ENCODE results near the gene SLC26A11.
"Not testable (repeated sequence)": the region's sequence is repeated elsewhere in the genome, so short reads cannot be mapped to it uniquely, and the experiment has no call there.

Gene SLC26A11

GRCh38 chr17:80219763-80220053 is 519 bp upstream of the SLC26A11 start:
- DNase-seq = no peak

DNA sequence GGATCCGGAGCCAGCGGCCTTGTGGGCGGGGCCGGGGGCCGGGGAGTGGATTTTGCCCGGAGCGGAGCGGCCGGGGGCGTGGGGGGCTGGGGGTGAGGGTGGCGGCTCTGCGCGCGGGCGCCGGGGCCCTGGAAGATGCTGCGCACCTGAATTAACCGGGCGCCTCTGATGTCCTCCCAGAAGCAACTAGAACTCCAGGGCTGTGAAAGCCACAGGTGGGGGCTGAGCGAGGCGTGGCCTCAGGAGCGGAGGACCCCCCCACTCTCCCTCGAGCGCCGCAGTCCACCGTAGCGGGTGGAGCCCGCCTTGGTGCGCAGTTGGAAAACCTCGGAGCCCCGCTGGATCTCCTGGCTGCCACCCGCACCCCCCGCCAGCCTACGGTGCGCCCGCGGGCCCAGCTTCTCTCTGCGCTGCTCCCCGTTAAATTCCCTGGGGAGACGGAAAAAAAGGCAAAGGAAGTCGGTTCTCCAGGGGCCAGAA is 549 bp downstream of the SLC26A11 start:
- no peak for DNase-seq

- DNase-seq = no peak
Observed at GRCh38 chr17:80221351-80222105, 1.3 kb downstream of the SLC26A11 start.

DNA sequence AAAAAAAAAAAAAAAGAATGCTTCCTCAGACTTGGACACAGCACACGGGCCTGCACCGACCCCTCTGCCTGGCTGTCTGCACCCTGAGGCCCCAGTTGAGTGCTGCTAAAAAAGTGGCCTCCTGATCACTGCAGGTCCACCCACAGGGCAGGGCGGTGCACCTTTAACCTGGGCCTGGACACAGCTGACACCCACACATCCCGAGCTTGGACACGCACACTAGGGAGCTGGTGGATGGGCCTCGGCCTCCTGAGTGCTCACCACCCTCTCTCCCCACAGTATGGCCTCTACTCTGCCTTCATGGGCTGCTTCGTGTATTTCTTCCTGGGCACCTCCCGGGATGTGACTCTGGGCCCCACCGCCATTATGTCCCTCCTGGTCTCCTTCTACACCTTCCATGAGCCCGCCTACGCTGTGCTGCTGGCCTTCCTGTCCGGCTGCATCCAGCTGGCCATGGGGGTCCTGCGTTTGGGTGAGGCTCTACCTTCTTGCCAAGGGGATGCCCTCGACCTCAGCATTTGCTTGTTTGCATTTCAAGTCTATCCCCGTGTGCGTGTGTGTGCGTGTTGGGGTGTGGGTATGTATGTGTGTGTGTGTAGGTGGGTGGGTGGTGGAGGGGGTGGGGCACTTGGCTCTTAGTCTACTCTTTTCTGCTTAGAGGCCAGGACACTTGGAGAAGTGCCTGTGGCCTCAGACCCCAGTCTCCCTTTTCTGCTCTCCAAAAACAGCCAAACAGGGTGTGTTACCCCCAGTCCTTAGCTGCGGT is 2.3 kb downstream of the SLC26A11 start:
- no peak for DNase-seq

- no peak for DNase-seq
Observed at GRCh38 chr17:80223142-80223815, 3.1 kb downstream of the SLC26A11 start.

- no peak for DNase-seq
Observed at GRCh38 chr17:80223838-80224497, 3.7 kb downstream of the SLC26A11 start.

- no peak for DNase-seq
Observed at GRCh38 chr17:80224683-80225082, 4.5 kb downstream of the SLC26A11 start.

DNA sequence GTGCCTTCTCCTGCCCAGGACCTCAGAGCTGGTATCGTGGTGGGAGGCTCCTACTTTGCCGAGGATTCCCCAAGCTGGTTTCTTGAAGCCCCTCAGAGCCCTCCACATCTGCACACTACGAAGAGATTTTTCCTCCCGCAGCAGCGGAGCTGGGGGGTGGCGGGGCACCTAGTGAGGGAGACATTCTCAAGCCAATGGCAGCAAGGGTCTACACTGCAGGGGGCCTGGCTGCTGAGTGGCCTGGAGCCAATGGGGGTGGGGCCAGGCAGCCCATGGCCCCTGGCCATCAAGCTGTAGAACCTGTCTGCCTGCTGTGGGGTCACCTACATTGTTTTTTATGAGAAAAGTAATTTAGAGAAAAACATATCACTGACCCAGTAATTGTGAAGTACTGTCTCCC is 5.0 kb downstream of the SLC26A11 start:
- no peak for DNase-seq

DNA sequence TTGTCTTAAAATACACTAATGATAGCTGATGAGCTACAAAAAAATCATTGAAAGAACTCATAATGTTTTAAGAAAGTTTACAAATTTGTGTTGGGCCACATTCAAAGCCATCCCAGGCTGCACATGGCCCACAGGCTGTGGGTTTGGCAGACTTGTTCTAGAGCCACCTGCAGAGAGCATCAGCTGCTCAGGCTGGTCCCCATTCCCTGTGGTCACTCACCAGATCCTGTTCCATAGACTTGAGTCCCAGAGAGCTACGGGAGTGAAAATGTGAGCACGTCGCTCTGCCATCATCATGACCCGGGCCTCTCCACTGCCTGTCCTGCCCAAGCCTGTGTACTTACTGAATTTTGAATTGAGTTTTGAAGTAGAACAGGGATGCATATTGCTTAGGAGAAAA is 6.9 kb downstream of the SLC26A11 start:
- no peak for DNase-seq

GRCh38 chr17:80227666-80228065 is 7.4 kb downstream of the SLC26A11 start:
- DNase-seq = no peak

DNA sequence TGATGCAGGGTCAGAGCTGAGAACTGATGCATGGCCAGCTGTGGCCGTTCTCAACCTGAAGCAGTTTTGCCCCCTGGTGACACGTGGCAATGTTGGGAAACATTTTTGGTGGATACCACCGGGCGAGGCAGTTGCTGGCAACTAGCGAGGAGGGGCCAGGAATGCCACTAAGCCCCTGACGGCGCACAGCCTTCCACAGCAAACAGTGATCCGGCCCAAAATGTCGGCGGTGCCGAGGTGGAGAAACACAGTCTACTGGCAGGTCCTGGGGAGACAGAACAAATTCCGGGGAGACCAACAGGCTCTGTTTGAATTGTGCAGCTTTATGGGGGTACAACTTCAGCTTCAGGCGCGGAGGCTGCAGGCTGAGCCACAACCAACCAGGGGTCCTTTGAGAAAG is 8.2 kb downstream of the SLC26A11 start:
- no peak for DNase-seq

GRCh38 chr17:80229011-80229410 is 8.8 kb downstream of the SLC26A11 start:
- DNase-seq = no peak

DNA sequence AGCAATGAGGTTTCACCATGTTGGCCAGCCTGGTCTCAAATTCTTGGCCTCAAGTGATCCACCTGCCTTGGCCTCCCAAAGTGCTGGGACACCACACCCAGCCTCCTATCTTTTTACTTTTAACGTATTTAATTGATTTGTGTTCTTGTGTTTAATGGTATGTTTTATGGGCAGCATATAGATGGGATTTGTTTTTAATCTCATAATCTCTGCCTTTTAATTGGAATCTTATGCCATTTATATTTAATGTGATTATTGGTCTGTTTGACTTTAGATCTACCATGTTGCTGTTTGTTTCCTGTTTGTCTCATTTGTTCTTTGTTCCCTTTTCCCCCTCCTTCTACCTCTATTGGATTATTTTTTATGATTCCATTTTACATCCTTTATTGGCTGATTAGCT is 12.2 kb downstream of the SLC26A11 start:
- no peak for DNase-seq

- DNase-seq = no peak
Observed at GRCh38 chr17:80233202-80233601, 13.0 kb downstream of the SLC26A11 start.

DNA sequence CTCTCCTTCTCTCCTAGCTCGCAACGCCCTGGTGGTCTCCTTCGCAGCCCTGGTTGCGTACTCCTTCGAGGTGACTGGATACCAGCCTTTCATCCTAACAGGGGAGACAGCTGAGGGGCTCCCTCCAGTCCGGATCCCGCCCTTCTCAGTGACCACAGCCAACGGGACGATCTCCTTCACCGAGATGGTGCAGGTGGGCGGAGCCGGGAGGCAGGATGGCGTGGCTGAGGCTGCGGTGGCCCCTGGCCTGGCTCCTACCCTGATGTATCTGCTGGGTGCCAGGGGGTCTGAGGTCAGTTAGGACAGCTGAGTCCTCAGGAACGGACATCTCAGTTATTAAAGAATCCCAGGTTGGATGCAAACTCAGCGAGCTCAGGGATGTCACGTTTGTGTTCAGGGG is 16.7 kb downstream of the SLC26A11 start:
- no peak for DNase-seq

- no peak for DNase-seq
Observed at GRCh38 chr17:80237386-80237785, 17.2 kb downstream of the SLC26A11 start.

GRCh38 chr17:80242505-80242904 is 22.3 kb downstream of the SLC26A11 start:
- no peak for DNase-seq

- no peak for DNase-seq
Observed at GRCh38 chr17:80243526-80244433, 23.6 kb downstream of the SLC26A11 start.

DNA sequence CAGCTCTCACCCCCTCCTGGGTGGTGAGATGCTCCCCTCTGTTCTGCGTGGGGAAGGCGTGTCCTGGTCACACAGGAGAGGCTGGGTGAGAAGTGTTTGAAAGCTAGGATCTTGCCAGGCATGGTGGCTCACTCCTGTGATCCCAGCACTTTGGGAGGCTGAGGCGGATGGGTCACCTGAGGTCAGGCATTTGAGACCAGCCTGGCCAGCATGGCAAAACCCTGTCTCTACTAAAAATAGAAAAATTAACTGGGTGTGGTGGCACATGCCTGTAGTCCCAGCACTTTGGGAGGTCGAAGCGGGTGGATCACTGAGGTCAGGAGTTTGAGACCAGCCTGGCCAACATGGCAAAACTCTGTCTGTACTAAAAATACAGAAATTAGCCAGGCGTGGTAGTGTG is 24.2 kb downstream of the SLC26A11 start:
- not testable (repeated sequence) for DNase-seq

DNA sequence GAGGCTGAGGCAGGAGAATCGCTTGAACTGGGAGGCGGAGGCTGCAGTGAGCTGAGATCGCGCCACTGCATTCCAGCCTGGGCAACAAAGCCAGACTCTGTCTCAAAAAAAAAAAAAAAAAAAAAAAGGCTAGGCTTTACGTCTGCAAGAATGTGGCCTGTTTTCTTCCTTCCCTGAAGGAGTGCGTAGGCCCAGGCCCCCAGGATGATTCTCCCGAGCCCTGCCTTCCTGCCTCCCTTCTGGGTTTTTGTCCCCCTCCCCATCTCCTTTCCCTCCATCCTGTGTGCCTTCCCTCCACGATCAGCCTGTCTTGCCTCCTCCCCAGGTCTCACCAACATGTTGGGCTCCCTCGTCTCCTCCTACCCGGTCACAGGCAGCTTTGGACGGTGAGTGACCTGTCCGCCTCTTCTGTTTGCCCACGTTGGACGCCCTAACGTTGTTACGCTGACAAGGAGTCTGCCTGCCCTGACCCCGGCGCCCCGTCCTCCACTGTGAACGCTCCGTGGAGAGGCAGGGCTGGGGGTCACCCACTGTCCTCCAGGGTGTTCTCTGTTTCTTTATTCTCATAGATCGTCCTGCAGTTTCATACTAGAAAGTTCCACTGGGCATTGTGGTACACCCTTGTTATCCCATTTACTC is 24.8 kb downstream of the SLC26A11 start:
- DNase-seq = no peak

DNA sequence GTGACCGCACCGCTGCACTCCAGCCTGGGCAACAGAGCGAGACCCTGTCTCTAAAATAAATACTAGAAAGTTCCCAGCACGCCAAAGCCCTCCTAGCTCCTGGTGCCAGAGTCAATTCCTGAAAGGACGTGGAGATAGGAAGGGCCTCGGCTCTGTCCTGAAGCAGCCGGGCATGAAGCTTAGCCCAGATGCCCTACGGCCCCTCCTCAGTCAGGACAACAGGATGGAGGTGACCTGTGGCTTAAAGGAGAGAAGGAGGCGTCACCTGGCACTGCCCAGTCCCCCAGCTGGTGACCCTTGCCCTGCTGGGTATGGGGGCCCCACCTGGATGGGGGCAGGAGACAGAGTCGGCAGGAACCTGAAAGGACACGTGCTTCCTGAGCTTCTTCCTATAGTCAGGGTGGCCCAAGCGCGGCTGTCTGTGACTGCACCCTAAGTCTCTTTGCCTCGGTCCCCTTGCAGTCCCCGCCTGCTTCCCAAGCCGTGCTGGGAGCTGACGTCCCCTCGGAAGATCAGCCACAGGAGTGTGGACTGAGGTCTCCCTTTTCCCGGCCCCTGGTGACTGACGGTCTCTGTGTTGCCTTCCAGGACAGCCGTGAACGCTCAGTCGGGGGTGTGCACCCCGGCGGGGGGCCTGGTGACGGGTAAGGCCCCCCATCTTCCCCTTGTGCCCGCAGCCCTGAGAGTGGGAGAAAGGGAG is 25.5 kb downstream of the SLC26A11 start:
- DNase-seq = no peak
